ENCODE measurements around the gene RELN. TPM values are rescaled to one million over a fixed set of nuclear protein-coding genes. Genes with fewer than 3 reads are reported as not detected.

Gene RELN
- total and polyA plus RNA-seq, 2 donors (not counting 1 experiment from before 2014, with no cell fraction given), result not detected

- Mint-ChIP-seq H3K27me3 (peaks cover 11% of the 10 kb centered on the region), H3K27ac (no peak overlapping the region), H3K4me1 (no peaks in the 10 kb centered on the region), H3K4me3 (no peak overlapping the region), H3K9me3 (ENCODE audit: insufficient read depth) (no peaks in the 10 kb centered on the region)
- Histone ChIP-seq H3K4me1 (ENCODE audit: control insufficient read depth in 2 of 2, insufficient read depth in 2 of 2, low read length in 2 of 2) (no peaks in the 10 kb centered on the region), H4K20me1 (ENCODE audit: control insufficient read depth, insufficient read depth, low read length, poor library complexity, severe bottlenecking) (no peaks in the 10 kb centered on the region), H3K4me3 (ENCODE audit: control extremely low read depth in 1 of 5, extremely low read depth in 1 of 5, insufficient read depth in 1 of 5, low read depth in 2 of 5, low read length in 4 of 5) (no peak overlapping the region), H3K4me2 (replicated peaks; ENCODE audit: low read depth, low read length, poor library complexity, severe bottlenecking) (no peak overlapping the region), H3K36me3 (replicated peaks in 1 of 2; ENCODE audit: control extremely low read depth in 1 of 2, control insufficient read depth in 1 of 2, extremely low read depth in 1 of 2, insufficient read depth in 2 of 2, low read length in 1 of 2) (no peaks in the 10 kb centered on the region), H3K27me3 (replicated peaks in 1 of 4; ENCODE audit: control extremely low read depth in 1 of 4, control insufficient read depth in 3 of 4, insufficient read depth in 4 of 4, low read length in 3 of 4) (peaks cover 0 to 3% (median 0%) of the 10 kb centered on the region in 4 experiments), H2AFZ (ENCODE audit: insufficient read depth, low read depth, low read length, poor library complexity, severe bottlenecking) (no peak overlapping the region), H3K79me2 (ENCODE audit: control insufficient read depth, insufficient read depth, low read length) (no peaks in the 10 kb centered on the region), H3K9me3 (ENCODE audit: control extremely low read depth in 1 of 3, control insufficient read depth in 2 of 3, insufficient read depth in 1 of 3, low read length in 2 of 3) (no peaks in the 10 kb centered on the region), H3K27ac (ENCODE audit: low read length in 2 of 2) (no peak overlapping the region), H3K9ac (ENCODE audit: low read length) (no peak overlapping the region)
- ATAC-seq (ENCODE audit: low read depth) (no peak), DNase-seq (no peak)
- intact Hi-C loops (cut with micrococcal nuclease), result no loop called here
- no peak for TF ChIP-seq EZH2 (IDR thresholded peaks at IDR 0.05; ENCODE audit: borderline replicate concordance, insufficient read depth, low read depth, low read length, poor library complexity, severe bottlenecking)
- no peak for TF ChIP-seq CTCF (IDR thresholded peaks at IDR 0.05)
- POLR2A ChIA-PET, result no interaction called here
- 91% methylated on average over 4 of the region's 5 CpGs for WGBS (ENCODE audit: insufficient coverage)
- CTCF ChIA-PET, result no interaction called here
Measured at GRCh38 chr7:103594186-103594585, 395.3 kb downstream of the RELN start.

GRCh38 chr7:103593691-103594090, 395.8 kb downstream of the RELN start:
- no peak overlapping the region for H3K4me3 ChIP-seq (ENCODE audit: control extremely low read depth in 1 of 5, extremely low read depth in 1 of 5, insufficient read depth in 1 of 5, low read depth in 2 of 5, low read length in 4 of 5)
- POLR2A ChIA-PET, result no interaction called here
- DNase-seq (no peak), ATAC-seq (ENCODE audit: low read depth) (no peak)
- H4K20me1 ChIP-seq (ENCODE audit: control insufficient read depth, insufficient read depth, low read length, poor library complexity, severe bottlenecking), result no peaks in the 10 kb centered on the region
- WGBS (ENCODE audit: insufficient coverage), result no CpG with 5 or more reads among the region's 2 CpGs
- H3K9me3 Mint-ChIP-seq (ENCODE audit: insufficient read depth), result no peaks in the 10 kb centered on the region
- H3K79me2 ChIP-seq (ENCODE audit: control insufficient read depth, insufficient read depth, low read length), result no peaks in the 10 kb centered on the region
- H2AFZ ChIP-seq (ENCODE audit: insufficient read depth, low read depth, low read length, poor library complexity, severe bottlenecking), result no peak overlapping the region
- H3K27ac ChIP-seq (ENCODE audit: low read length in 2 of 2), result no peak overlapping the region
- peaks cover 0 to 3% (median 0%) of the 10 kb centered on the region in 4 experiments for H3K27me3 ChIP-seq (replicated peaks in 1 of 4; ENCODE audit: control extremely low read depth in 1 of 4, control insufficient read depth in 3 of 4, insufficient read depth in 4 of 4, low read length in 3 of 4)
- CTCF ChIA-PET, result no interaction called here
- no peaks in the 10 kb centered on the region for H3K9me3 ChIP-seq (ENCODE audit: control extremely low read depth in 1 of 3, control insufficient read depth in 2 of 3, insufficient read depth in 1 of 3, low read length in 2 of 3)
- no peak overlapping the region for H3K4me2 ChIP-seq (replicated peaks; ENCODE audit: low read depth, low read length, poor library complexity, severe bottlenecking)
- H3K36me3 ChIP-seq (replicated peaks in 1 of 2; ENCODE audit: control extremely low read depth in 1 of 2, control insufficient read depth in 1 of 2, extremely low read depth in 1 of 2, insufficient read depth in 2 of 2, low read length in 1 of 2), result no peaks in the 10 kb centered on the region
- TF ChIP-seq EZH2 (IDR thresholded peaks at IDR 0.05; ENCODE audit: borderline replicate concordance, insufficient read depth, low read depth, low read length, poor library complexity, severe bottlenecking) (no peak), CTCF (IDR thresholded peaks at IDR 0.05) (no peak)
- H3K4me1 Mint-ChIP-seq, result no peaks in the 10 kb centered on the region
- no peak overlapping the region for H3K4me3 Mint-ChIP-seq
- H3K27me3 Mint-ChIP-seq, result peaks cover 11% of the 10 kb centered on the region
- H3K9ac ChIP-seq (ENCODE audit: low read length), result no peak overlapping the region
- intact Hi-C loops (cut with micrococcal nuclease), result no loop called here
- H3K27ac Mint-ChIP-seq, result no peak overlapping the region
- no peaks in the 10 kb centered on the region for H3K4me1 ChIP-seq (ENCODE audit: control insufficient read depth in 2 of 2, insufficient read depth in 2 of 2, low read length in 2 of 2)

All from B cell (primary cell).